ENCODE measurements around the gene ACTL7A. TPM values are rescaled to one million over a fixed set of nuclear protein-coding genes. Genes with fewer than 3 reads are reported as not detected.
A peak's percentile ranks its signal among the peaks of the same experiment; 100 is the strongest.

ACTL7A gene
- total and polyA plus RNA-seq, 9 of the 15 experiments (the other 6 are each of a cell fraction or from before 2014, with no cell fraction given) = not detected

DNA sequence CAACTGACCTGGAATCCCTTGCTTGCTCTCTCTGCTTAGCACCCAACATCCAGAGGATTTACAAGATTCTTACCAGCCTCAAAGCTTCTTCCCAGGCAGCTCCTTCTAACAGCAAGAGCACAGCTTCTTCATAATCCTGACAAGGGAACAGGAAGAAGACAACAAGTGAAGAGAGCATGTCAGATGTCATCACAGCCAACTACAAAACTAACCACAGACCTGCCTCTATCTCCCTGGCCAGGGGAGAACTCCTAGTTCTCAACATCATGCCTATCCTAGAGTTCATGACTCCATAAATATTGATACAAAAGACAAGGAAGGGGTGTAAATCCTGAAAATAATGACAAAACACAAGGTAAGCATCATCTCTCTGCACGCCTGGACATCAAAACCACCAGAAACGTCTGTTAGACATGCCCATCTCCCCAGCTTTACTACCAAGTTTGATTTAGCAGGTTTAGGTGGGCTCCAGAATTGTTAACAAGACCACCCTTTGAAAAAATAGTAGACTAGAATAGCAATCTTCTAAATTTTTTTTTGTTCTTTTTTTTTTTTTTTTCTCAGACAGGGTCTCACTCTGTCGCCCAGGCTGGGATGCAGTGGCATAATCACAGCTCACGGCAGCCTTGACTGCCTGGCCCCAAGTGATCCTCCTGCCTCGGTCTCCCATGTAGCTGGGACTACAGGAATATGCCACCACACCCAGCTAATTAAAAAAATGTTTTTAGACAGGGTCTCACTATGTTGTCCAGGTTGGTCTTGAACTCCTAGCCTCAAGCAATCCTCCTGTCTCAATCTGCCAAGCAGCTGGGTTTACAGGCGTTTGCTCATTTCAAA, 20.2 kb downstream of the ACTL7A start:
- no peaks in the 10 kb centered on the region for H3K79me2 ChIP-seq (ENCODE audit: control insufficient read depth, insufficient read depth, low read length)

DNA sequence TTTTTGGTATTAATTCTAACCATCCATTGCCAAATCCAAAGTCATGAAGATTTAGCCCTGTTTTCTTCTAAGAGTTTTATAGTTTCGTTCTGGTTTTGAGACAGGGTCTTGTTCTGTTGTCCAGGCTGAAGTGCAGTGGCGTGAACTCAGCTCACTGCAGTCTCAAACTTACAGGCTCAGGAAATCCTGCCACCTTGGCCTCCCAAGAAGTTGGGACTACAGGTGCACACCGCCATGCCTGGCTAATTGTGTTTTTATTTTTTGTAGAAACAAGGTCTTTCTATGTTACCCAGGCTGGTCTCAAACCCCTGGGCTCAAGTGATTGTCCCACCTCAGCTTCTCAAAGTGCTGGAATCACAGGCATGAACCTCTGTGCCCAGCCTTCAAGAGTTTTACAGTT, 21.0 kb downstream of the ACTL7A start:
- POLR2A ChIA-PET = no interaction called here
- Histone ChIP-seq H3K36me3 (ENCODE audit: control insufficient read depth, insufficient read depth, low read length) (peaks cover 67% of the 10 kb centered on the region), H3K27ac (ENCODE audit: extremely low read depth, low read depth, low read length) (no peak overlapping the region), H3K4me2 (ENCODE audit: insufficient read depth, low read length) (no peak overlapping the region), H3K4me1 (replicated peaks in 1 of 2; ENCODE audit: control insufficient read depth in 2 of 2, insufficient read depth in 2 of 2, low read length in 2 of 2) (peaks cover 3 to 10% of the 10 kb centered on the region in 2 experiments; a peak in 1 of 5 replicates), H3K4me3 (no peak overlapping the region), H3K79me2 (ENCODE audit: control insufficient read depth, insufficient read depth, low read length) (no peaks in the 10 kb centered on the region), H2AFZ (ENCODE audit: low read depth, low read length) (no peak overlapping the region), H3K27me3 (ENCODE audit: control insufficient read depth in 2 of 2, insufficient read depth in 2 of 2, low read length in 2 of 2) (no peaks in the 10 kb centered on the region), H3K9me1 (ENCODE audit: control insufficient read depth, insufficient read depth, low read length) (no peaks in the 10 kb centered on the region), H3K9me3 (replicated peaks; ENCODE audit: control insufficient read depth, insufficient read depth, low read depth, low read length) (no peaks in the 10 kb centered on the region), H3K9ac (ENCODE audit: insufficient read depth in 1 of 2, low read depth in 2 of 2, low read length in 2 of 2) (no peak overlapping the region), H4K20me1 (replicated peaks; ENCODE audit: control insufficient read depth, insufficient read depth, low read length) (no peaks in the 10 kb centered on the region)
- BruUV-seq (replicated peaks) = no TSS peak
- no peak for FAIRE-seq
- intact Hi-C loops (cut with micrococcal nuclease) = loop anchor here (10.0 kb wide), 2 partner anchors 302 to 442 kb away; partner anchors contain the start of gene EPB41L4B
- WGBS (ENCODE audit: insufficient coverage, low coverage, missing lambda C conversion rate) = 86% methylated on average over 3 of the region's 3 CpGs
- in situ Hi-C loops (cut with MboI) = no loop called here
- DNase-seq (ENCODE audit: extremely low read depth in 1 of 4, low spot score in 3 of 4) = no peak
- CTCF ChIA-PET (ENCODE audit: low intra/inter-chr PET ratio) = no interaction called here
- no peak for ATAC-seq
- TF ChIP-seq TBL1XR1 (IDR thresholded peaks at IDR 0.05; ENCODE audit: low read length in 2 of 2) (no peak), BRCA1 (IDR thresholded peaks at IDR 0.05) (no peak), BRCA1 (CRISPR knock-in tag; IDR thresholded peaks at IDR 0.05) (no peak)
- TF ChIP-seq, protein P1, sequence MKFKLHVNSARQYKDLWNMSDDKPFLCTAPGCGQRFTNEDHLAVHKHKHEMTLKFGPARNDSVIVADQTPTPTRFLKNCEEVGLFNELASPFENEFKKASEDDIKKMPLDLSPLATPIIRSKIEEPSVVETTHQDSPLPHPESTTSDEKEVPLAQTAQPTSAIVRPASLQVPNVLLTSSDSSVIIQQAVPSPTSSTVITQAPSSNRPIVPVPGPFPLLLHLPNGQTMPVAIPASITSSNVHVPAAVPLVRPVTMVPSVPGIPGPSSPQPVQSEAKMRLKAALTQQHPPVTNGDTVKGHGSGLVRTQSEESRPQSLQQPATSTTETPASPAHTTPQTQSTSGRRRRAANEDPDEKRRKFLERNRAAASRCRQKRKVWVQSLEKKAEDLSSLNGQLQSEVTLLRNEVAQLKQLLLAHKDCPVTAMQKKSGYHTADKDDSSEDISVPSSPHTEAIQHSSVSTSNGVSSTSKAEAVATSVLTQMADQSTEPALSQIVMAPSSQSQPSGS (CRISPR knock-in tag; IDR thresholded peaks at IDR 0.05) = no peak

More for the DNA sequence above, 20.2 kb downstream of the ACTL7A start:
- Histone ChIP-seq H3K4me2 (ENCODE audit: insufficient read depth, low read length) (no peak overlapping the region), H3K9me3 (replicated peaks; ENCODE audit: control insufficient read depth, insufficient read depth, low read depth, low read length) (no peaks in the 10 kb centered on the region), H4K20me1 (replicated peaks; ENCODE audit: control insufficient read depth, insufficient read depth, low read length) (no peaks in the 10 kb centered on the region), H3K27ac (ENCODE audit: extremely low read depth, low read depth, low read length) (no peak overlapping the region), H3K27me3 (ENCODE audit: control insufficient read depth in 2 of 2, insufficient read depth in 2 of 2, low read length in 2 of 2) (no peaks in the 10 kb centered on the region), H3K4me1 (replicated peaks in 1 of 2; ENCODE audit: control insufficient read depth in 2 of 2, insufficient read depth in 2 of 2, low read length in 2 of 2) (peaks cover 3 to 10% of the 10 kb centered on the region in 2 experiments; a peak in 1 of 5 replicates), H2AFZ (ENCODE audit: low read depth, low read length) (no peak overlapping the region), H3K9me1 (ENCODE audit: control insufficient read depth, insufficient read depth, low read length) (no peaks in the 10 kb centered on the region), H3K4me3 (no peak overlapping the region), H3K36me3 (ENCODE audit: control insufficient read depth, insufficient read depth, low read length) (peaks cover 69% of the 10 kb centered on the region), H3K9ac (ENCODE audit: insufficient read depth in 1 of 2, low read depth in 2 of 2, low read length in 2 of 2) (no peak overlapping the region)
- POLR2A ChIA-PET = no interaction called here
- intact Hi-C loops (cut with micrococcal nuclease) = loop anchor here (10.0 kb wide), 2 partner anchors 303 to 443 kb away; partner anchors contain the start of gene EPB41L4B
- CTCF ChIA-PET (ENCODE audit: low intra/inter-chr PET ratio) = no interaction called here
- in situ Hi-C loops (cut with MboI) = no loop called here
- ATAC-seq = no peak
- WGBS (ENCODE audit: insufficient coverage, low coverage, missing lambda C conversion rate) = 95% methylated on average over 5 of the region's 6 CpGs
- BruUV-seq (replicated peaks) = no TSS peak
- no peak for DNase-seq (ENCODE audit: extremely low read depth in 1 of 4, low spot score in 3 of 4)
- TF ChIP-seq MECOM (CRISPR knock-in tag; IDR thresholded peaks at IDR 0.05) (no peak), ZNF121 (CRISPR knock-in tag; conservative IDR thresholded peaks at IDR 0.05) (peak; percentile 68)
- FAIRE-seq = no peak

All from K562 (cell line).